ENCODE results near the gene AXIN1.
"Not testable (repeated sequence)": the region's sequence is repeated elsewhere in the genome, so short reads cannot be mapped to it uniquely, and the experiment has no call there.

AXIN1 gene

DNA sequence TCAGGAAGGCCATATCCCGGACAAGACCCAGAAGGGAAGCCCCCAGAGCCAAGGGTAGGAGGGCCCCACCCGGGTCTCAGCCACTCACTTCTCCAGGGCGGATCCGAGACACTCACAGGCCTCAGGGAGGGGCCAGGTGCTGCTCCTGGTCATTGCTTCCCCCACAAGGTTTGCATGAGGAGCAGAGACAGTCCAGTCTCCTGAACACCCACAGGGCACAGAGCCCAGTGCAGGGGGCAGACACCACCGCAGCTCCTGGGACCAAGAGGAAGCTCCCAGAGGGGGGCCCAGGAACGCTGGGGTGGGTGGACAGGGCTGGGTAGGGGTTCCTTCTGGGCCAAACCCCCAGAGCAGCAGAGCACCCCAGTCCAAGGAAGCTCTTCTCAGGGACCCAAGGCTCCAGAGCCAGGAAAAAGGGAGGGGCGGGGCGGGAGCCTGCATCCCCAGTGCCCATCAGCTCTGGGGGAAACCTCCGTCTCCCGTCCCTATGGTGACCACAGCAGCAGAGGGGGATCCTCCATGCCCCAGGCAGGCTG lies 18.5 kb upstream of the AXIN1 start:
- no peak for DNase-seq (ENCODE audit: low read depth, low spot score)

DNA sequence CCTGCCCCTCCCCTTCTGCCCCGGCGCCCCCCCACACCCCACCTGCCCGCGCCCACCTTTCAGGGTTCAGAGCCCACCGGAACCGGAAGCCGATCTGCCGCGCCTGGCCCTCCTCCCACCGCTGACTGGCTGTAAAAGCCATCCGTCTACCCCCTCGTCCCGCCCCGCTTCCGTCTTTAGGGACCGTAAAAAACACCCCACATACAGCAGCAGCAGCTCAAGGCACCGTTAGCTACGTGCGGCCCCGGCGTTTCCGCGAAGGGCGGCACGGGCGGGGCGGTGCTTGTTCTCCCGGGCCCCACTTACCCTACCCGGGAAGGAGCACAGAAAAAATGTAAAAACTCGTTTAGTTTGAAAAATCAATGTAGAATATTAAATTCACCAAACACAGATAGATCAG lies 17.9 kb upstream of the AXIN1 start, which contains the start of gene MRPL28:
TSS of gene MRPL28 (minus strand) at position 96 of the 400 bp plus-strand sequence. CDS start 320 bp downstream, outside the sequence.
- peak; percentile 85 for DNase-seq (ENCODE audit: low read depth, low spot score)

DNA sequence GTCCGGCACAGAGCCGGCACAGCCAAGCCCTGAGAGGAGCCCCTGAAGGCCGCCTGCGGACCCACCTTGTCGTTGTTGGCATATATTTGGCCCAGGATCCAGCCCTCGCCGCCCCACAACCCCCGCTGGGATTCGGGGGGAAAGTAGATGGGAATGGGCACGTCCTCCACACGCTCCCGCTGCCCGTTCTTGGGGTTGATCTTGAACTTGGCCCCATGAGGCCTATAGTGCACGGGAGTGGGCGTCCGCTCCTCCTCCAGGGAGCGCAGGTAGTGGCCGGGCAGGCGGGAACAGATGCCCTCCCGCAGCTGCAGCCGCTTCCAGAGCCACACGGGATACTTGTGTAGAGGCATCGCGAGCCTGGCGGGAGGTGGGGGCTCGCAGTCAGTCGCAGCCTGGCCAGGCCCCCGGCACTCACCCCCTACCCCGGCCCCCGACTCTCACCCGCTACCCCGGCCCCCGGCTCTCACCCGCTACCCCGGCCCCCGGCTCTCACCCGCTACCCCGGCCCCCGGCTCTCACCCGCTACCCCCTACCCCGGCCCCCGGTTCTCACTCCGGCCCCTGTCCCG lies 17.4 kb upstream of the AXIN1 start:
- no peak for DNase-seq (ENCODE audit: low read depth, low spot score)

GRCh38 chr16:369275-369865 lies 16.8 kb upstream of the AXIN1 start:
- DNase-seq (ENCODE audit: low read depth, low spot score): no peak

- no peak for DNase-seq (ENCODE audit: low read depth, low spot score)
These were observed 16.1 kb upstream of the AXIN1 start for GRCh38 chr16:368388-369158.

- DNase-seq (ENCODE audit: low read depth, low spot score): no peak
These were observed 14.9 kb upstream of the AXIN1 start for GRCh38 chr16:367333-367903.

DNA sequence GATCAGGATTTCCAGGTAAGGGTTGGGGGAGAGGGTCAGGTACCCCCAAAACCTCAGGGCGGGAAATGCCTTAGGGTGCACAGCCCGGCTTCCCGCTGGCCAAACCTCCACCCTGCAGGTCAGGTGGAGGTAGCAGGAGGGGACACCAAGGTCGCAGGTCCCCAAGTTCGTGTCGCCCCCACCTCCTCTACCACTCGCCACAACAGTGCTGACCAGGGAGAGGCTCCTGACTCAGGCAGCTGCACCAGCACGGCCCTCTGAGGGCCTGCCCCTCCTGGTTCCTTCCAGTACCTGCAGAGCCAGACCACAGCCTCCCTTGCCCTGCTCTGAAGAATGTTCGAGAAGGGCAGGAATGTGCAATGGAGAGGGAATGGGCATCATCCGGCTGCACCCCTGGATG lies 14.0 kb upstream of the AXIN1 start:
- no peak for DNase-seq (ENCODE audit: low read depth, low spot score)

DNA sequence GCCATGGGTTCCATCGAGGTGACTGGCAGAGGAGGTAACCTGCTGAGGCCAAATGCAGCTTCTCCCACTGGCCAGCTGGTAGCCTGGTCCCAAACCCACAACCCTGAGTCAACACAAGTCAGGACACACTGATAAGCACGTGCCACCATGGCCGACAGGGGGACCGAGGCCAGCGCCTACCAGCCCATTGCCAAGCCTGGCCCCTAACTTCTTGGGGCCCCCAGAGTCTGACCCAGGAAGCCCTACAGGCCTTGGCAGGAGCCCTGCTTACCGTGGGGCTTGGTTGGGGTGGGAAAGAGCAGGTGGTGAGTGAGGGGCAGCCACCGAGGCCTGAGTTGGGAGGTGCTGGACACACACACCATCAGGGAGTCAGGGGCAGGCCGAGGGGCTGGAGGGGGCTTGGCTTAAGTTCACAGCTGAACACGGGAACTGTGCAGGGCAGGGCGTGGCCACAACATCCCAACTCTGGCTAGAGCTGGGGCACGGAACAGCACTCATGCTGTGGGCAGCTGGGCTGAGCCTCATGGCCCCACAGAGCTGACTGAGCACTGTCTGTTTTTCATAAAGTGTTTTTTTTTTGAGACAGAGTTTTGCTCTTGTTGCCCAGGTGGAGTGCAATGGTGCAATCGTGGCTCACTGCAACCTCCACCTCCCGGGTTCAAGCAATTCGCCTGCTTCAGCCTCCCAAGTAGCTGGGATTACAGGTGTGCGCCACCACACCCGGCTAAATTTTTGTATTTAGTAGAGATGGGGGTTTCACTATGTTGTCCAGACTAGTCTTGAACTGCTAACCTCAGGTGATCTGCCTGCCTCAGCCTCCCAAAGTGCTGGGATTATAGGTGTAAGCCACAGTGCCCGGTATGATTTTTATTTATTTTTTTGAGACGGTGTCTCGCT lies 12.3 kb upstream of the AXIN1 start:
- no peak for DNase-seq (ENCODE audit: low read depth, low spot score)

- no peak for DNase-seq (ENCODE audit: low read depth, low spot score)
These were observed 11.4 kb upstream of the AXIN1 start for GRCh38 chr16:363766-364490.

GRCh38 chr16:363110-363765 lies 10.7 kb upstream of the AXIN1 start:
- no peak for DNase-seq (ENCODE audit: low read depth, low spot score)

GRCh38 chr16:362702-362999 lies 10.1 kb upstream of the AXIN1 start:
- DNase-seq (ENCODE audit: low read depth, low spot score): not testable (repeated sequence)

- no peak for DNase-seq (ENCODE audit: low read depth, low spot score)
These were observed 9.6 kb upstream of the AXIN1 start for GRCh38 chr16:361872-362701.

- no peak for DNase-seq (ENCODE audit: low read depth, low spot score)
These were observed 8.9 kb upstream of the AXIN1 start for GRCh38 chr16:361341-361871.

DNA sequence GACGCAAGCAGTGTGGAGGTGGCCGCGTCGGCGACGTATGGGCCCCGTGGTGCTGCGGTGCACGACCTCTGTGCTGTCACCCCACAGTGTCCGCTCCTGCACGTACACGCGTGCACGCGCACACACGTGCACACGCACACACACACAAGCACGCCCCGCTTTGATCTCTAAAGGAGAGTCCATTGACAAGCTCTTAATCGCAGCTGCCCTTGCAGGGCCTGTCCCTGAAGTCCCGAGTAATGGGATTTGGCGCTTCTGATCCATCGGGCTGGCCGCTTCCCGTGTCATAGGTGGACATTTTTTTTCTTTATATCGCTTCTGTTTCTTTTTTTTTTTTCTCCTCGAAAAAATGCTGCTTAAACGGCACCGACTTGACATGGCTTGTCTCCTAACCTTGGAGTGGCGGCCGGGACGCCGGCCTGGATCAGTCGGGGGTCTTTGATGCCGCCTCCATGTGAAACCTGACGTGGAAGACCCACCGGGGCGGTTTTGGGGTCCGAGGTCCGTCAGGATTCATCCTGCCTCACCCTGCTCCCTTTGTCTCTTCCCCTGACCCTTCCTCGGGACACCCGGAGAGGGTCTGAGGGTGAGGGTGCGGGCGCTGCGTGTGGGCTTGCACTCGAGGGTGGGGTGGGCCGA lies 8.3 kb upstream of the AXIN1 start:
- no peak for DNase-seq (ENCODE audit: low read depth, low spot score)

DNA sequence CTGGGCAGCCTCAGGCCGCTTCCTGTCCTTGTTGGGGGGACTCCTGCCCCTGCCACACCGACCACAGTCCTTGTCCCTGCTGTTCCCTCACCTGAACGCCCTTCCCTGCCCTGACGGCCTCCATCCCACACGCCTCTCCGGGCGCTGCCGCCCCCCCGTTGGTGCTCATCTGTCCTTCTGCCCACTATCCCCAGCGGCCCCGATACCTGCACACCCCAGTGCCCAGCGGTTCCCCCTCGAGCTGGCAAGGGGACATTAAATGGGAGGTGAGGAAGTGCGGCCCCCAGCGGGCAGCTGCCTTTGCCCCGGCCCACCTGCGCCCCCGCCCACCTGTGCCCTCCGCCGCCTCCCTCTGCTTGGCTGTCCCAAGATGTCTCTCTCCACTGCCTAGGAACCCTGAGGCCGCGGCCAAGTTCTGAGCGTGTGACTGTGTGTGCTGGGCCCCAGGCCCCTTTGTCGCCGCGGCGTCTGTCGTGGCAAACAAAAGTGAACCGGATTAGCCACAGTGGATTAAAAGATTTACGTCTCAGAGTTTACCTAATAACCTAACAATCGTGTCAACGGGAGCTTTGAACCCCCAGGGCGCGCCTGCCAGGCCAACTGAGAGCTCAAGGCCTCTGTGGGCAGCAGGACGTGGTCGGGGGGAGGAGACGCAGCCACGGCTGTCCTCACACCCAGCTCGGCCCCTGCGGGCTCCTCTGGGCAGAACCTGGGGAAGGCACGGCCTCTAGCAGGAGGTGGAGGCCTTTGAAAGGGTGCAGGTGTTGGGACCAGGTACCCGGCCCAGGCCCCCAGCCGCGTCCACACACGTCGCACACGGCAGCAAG lies 7.6 kb upstream of the AXIN1 start:
- no peak for DNase-seq (ENCODE audit: low read depth, low spot score)

DNA sequence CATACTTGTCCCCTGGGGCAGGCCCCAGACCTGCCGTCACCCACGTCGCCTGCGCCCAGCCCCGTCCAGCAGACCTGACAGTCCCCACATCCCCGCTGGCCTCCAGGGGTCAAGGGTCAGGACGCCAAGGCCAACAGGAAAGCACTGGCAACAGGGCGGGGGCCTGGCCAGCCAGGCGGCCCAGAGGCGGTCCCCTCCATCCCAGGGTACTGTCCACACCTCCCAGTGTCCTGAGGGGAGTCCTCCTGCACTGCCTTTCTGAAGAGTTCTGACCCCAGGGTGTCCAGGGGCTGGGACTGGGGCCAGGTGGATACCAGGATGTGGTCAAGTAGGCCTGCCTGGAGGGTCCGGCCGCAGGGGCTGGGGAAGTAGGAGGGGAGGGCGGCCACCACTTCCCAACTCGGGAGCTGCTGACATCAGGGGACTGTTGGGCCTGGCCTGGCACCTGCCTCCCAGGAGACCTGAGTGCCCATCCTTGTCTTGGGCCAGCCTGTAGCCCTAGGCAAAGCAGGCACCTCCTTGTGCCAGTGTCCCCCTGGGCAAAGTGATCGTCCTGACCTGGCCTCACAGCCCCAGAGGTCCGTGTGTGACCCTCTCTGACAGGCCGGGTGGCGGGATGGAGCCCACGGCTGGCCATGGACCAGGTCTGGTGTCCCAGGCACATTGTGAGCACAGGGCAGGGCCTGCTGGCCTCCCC lies 6.7 kb upstream of the AXIN1 start:
- DNase-seq (ENCODE audit: low read depth, low spot score): no peak

DNA sequence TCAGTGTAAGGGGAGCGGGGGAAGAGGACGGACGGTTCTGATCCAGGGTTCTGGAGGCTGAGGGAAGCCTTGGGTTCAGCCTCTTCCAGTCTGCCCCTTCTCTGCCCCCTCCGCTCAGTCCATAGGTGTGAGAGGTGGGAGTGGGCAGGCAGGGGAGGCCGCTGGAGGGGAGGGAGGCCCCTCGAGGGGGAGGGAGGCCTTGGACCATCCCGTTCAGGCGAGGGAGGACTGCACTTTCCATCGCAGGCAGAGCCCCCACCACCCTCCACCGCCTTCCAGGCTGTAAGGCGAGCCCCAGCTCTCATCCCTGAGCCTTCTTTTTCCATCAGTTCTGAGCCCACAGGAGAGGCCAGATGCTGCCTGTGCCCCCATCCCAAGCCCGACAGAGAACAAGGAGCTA lies 4.2 kb upstream of the AXIN1 start:
- DNase-seq (ENCODE audit: low read depth, low spot score): no peak
